Dermis microvascular lymphatic vessel endothelial cell (primary cell): ENCODE results near the gene NOX5. TPM values are rescaled to one million over a fixed set of nuclear protein-coding genes. Genes with fewer than 3 reads are reported as not detected.
A peak's percentile ranks its signal among the peaks of the same experiment; 100 is the strongest.

Source experiments
- DNase-seq, 2 donors: peaks; one replicate each; pipeline versions ENCODE4 v3.0.0 to v3.0.0-alpha.2; 2010; ENCODE audit warnings: low read depth in 2 of 2
- total RNA-seq: library from RNA; depleted of rRNA; stranded (reverse); fragments of >200 nt; gene quantifications from 2 replicates; pipeline ENCODE4 v1.2.1, GENCODE V29; 2014

Gene NOX5
- total RNA-seq, 1 donor from 2014 or later: not detected

DNA sequence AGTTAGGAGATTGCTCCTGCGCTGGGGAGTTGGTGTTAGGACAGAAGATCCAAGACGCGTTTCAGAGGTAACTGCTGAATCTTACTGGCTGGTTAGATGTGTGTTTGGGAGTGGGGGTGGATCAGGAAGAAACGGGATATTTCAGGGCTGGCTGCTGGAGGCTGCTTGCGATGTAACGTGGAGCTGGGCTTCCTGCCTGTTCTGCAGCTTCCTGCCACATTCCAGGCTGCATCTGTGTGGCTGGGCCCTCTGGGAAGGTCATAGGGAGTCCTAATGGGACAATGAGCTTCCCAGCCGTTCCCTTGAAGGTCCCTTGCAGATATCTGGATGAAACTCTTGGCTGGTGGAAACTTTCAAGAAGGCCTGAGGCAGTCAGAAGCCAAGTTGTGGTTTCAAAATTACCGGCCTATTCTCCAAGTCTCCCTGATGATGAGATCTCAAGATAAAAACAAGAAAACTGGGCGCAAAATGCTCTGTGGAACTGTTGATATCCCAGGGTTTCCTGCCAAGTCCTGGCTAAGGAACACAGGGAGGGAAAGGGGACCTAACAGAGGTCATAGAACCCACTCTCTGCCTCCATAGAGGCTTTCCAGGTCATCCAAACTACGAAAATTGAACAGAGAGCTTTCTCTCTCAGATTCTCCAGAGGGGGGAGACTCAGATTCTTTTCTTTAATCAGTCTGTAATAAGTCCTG lies 67.0 kb downstream of the NOX5 start:
- DNase-seq: peak; percentile 35 to 75

DNA sequence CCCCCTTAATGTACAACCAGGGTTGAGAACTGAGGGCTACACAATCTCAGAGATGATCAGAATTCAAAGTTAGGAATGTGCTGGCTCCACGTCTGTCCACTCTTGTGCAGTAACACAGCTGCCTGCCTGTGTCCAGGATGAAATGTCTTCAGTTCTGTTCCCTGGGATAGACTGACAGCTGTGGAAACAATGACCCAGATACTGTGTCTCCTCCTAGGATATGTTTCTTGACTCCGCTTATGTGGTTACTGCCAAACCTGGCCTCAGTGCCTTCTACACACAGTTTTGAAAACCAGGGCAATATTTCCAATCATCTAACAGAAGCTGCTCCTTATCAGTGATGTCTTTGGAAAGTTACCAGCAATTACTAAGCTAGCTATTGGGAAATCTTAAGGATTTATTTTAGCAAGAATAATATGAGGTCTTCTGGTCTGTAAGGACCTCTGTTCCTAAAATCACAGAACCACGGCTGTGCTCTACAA lies 67.6 kb downstream of the NOX5 start:
- DNase-seq: peak in 1 of 2 donors; percentile 62

DNA sequence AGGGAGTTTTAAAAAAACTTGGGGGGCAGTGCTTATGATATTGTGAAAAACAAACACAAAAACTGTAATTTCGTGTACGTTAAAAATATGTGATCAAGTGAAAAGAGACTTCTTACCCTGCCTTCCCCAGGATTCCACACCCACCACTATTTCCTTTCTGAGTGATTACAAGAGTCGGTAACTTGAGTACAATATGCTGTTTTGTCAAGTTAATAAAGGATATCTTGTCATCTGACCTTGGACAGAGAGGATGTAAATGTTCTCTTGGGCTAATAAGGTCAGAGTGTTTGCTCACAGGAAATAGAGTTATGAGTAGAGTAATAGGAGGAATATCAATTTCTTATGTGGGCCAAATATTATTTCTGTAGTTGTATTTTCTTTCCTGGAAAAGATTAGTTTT lies 68.1 kb downstream of the NOX5 start:
- DNase-seq: peak in 1 of 2 donors; percentile 66

DNA sequence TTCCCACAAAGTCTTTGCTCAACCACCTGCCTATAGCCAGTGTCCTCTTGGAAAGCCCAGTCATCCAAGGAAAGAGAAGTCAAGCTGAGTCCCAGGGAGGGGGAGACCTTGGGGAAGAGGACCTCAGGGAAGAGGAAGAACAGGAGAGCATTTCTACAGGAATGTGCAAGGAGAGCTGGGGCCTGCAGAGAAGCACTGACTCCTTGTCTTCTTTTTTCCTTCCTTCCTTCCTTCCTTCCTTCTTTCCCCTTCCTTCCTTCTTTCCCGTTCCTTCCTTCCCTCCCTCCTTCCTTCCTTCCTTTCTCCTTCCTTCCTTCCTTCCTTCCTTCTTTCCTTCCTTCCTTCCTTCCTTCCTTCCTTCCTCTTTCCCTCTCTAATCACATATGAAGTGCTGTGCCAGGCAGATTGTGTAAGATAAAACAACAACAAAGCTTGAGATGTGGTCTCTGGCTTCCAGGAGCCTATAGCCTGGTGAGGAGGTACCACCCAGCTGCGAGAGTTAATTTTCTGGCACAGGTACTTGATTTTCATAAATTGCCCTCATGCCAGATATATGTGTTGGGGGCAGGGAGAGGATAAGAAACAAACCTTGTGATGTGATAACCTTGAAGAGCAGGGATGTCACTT lies 70.0 kb downstream of the NOX5 start:
- no peak for DNase-seq

DNA sequence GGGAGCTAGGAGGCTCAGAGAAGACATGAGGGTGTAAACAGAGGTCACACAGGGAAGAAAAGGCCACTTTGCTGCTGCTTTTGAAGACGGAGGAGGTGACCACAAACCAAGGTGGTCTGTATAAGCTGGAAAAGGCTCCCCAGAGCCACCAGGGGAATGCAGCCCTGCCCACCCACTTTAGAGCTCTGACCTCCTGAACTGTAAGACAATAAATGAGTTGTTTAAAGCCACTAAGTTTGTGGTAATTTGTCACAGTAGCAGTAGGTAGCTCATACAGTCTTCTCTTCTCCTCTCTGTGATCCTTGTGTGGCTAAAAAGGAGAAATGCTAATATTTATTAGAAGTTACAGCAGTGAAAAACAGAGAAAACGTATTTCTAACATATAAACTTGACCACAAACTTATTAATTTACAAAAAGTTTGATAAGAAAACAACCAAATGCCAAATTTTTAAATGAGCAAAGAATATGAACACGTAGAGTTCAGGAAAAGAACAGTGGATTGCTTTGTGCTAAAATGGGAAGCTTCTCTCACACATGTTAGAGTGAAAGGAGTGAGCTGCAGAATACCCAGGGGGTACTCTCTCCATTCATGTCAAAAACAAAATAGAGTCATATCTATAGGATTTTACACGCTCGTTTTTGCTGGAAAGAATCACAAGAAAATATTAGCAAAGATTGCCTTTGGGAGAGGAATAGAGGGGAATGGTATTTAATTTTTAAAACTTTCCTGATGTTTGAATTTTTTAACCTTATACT lies 71.0 kb downstream of the NOX5 start:
- no peak for DNase-seq

DNA sequence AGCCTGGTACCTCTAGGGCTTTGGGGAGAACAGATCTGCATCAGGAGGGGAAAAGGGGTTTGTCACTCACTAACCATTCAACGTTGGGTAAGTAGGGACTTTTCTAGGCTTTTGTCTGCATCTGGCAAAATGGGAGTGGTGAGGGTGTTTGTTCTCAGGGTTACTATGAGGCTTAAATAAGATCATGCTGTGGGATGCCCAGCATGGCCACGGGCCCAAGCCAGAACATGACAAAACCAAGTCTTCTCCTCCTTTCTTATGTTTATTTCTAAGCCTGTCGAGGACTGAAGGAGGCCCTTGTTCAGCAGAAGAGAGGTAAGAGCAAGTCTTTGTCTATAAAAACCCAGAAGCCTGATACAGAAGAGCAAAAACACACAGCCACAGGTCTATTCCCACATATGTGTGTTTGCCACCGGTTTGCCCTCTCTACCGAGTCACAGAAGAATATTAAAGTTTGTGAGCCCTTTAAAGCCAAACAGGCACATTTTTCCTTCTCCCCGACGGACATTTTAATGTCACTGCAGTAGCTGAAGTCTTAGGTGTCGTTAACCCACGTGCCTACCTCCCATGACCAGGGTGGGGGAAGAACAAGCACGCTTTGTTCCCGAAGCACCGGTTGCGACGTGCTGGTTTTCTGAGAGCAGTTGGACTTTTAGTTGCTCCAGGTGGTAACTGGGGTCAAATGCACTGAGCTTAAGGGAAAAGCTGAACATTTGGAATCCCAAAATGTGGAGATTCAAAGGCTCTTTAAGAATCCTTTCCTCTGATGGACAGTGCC lies 72.1 kb downstream of the NOX5 start:
- no peak for DNase-seq

DNA sequence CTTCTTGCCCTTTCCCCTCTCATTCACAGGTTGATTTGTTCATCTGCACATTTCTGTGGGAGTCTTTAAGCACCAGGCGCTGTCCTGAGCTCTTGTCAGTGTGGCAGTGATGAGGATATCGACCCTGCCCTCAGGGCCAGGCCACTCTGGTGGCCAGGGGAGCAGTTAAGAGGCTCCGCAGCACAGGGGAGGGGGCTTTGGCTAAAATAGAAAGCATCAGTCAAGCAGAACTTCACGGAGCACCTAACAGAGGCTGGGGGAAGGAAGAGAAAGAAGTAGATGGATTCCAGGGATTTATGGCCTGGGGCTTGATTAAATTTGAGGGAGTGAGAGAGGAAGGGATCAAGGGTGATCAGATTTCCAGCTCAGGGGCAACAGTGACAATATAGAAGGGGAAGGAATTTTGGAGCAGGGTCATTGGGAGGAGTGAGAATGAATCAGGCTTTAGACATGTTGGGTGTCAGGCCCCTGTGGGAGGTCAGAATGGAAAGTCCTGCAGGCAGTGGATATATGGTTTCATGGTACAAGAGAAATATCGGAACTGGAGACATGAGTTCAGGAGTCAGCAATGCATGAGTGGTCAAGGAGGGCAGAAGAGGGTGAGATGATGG lies 73.0 kb downstream of the NOX5 start:
- DNase-seq: no peak

DNA sequence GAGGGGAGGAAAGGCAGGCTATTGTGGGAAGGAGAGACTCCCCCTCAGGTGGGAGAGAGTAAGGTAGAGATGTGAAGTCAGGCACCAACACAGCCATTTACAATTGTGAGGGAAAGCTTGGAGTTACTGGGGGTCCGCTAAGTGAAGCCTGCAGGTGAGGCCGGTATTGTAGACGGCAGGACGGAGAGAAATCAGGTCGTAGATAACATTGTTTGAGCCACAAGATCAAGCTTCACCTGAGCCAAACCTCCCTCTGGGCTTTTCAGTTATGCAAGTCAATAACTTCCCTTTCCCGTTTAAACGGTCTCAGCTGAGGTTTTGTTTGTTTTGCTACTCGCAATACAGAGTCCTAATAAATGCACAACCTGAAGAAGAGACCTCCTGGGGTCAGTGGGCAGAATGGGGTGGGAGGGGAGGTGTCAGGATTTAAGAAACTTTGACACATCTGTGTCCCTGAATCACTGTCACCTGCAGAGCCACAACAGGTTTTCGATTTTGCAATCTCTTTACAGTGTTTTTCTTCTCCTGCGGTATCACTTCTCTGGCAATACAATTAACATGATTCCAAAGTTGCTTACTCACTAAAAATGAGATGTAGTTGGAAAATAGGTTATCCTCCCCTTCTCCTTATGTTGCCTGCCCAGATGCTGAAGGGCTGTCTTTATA lies 73.9 kb downstream of the NOX5 start:
- DNase-seq: no peak

DNA sequence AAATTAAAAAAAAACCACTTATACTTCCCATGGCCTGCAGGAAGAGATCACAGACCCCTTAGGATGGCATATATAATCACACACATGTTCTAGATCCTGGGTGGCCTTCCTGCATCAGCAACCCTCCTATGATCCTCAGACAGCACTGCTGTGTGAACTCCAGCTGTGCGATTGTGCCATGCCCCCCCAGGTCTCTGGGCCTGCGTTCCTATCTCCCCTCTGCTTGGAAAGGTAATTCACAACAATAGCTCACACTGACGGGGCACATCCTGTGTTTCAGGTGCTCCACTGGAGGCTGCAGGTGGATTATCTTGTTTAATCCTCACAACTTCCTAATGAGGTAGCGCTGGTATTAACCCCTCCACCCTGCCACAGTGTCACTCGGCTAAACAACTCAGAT lies 74.8 kb downstream of the NOX5 start:
- DNase-seq: no peak

DNA sequence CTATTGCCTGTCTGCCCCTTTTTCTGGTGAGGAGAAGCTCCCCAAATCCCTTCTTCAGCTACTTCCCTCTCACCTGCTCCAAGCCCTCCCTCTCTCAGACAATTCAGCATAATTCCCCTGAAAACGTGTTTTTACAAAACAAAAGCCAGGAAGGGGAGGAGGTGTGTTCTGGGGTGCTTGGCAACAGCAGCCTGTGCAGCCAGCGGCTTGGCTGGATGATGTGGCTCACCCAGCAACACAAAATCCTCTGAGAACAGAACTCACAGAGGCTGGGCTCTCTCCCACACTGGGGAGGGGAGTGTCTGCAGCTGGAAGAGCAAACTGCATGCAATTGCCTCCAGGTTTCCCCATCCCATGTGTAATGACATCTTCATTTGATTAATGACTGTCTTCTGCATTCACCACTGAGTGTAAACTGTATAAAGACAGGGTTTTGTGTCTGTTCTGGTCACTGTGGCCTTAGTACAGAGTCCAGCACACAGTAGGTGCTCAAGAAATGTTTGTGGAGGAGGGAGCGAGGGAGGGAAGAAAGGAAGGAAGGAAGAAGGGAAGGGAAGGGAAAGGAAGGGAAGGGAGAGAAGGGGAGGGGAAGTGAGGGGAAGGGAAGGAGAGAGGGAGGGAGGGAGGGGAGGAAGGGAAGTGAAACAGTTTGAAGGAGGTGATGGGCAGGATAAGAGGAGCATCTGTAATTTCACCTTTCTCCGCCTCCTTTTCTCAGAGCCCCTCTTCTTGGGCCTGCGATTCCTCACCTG lies 75.9 kb downstream of the NOX5 start:
- DNase-seq: peak in 1 of 2 donors; percentile 32

DNA sequence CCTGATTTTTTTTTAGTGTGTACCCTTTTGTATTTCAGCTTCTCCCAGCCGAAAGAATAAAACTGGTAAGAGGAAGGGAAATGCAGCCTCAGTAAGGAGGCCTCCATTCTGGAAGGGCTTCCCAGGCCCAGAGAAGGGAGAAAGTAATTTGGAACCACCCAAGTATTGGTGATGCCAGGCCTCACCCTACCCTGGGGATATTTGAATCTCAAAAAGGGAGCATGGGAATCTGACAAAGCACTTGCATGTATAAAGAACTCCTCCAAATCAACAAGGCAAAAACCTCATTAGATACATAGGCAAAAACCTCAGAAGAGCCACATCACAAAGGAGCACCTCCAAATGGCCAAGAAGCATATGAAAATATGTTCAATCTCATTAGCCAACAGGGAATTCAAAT lies 77.2 kb downstream of the NOX5 start:
- DNase-seq: no peak

DNA sequence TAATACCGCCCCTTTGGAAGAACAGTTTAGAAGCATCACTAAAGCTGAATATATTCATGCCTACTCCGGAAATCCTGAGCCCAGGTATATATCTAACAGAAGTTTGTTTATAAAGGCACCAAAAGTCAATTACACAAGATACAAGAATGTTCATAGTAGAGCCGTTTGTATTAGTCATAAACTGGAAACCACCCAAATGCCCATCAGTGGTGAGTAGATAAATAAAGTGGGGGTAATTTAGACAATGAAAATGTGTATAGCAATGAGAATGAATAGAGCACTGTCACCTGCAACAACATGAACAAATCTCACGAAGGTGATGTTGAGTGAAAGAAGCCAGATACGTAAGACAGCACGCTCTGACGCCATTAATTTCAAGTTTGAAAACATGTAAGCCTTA lies 77.7 kb downstream of the NOX5 start:
- DNase-seq: peak; percentile 78 to 90

DNA sequence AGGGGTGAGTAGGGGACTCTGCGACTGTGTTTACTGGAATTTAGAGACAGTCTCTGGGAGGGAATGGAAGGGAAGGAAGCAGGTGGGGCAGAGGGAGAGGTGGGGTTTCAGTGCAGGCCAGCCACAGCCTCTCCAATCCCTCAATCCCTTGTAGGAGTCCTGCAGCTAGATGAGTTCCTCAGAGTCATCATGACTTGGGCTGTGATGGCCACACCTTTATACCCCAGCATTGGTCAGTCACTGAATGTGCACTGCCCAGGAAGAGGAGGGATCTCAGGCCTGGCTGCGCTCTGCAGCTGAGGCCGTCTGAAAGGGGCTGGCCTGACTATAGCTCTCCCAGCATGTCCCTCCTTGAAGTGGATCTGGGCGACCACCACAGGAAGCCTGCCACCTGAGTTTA lies 78.6 kb downstream of the NOX5 start:
- peak in 1 of 2 donors; percentile 69 for DNase-seq

DNA sequence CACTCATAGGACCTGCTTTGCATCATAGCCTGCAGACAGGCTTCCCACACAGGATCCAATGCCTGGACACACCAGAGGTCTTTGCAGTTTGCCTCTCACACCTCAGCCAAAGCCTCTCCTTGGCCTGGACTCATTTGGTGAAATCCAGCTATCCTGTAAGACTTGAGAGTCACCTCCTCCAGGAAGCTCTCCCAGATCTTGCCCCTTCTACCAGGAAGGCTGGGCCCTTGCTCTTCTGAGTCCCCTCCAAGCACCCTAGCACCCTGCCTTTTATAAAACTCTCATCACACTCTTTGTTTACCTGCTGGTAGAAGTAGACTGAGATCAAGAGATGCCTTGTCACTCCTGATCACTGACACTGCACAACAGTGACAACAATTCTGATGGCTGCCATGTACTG lies 79.1 kb downstream of the NOX5 start:
- DNase-seq: no peak

DNA sequence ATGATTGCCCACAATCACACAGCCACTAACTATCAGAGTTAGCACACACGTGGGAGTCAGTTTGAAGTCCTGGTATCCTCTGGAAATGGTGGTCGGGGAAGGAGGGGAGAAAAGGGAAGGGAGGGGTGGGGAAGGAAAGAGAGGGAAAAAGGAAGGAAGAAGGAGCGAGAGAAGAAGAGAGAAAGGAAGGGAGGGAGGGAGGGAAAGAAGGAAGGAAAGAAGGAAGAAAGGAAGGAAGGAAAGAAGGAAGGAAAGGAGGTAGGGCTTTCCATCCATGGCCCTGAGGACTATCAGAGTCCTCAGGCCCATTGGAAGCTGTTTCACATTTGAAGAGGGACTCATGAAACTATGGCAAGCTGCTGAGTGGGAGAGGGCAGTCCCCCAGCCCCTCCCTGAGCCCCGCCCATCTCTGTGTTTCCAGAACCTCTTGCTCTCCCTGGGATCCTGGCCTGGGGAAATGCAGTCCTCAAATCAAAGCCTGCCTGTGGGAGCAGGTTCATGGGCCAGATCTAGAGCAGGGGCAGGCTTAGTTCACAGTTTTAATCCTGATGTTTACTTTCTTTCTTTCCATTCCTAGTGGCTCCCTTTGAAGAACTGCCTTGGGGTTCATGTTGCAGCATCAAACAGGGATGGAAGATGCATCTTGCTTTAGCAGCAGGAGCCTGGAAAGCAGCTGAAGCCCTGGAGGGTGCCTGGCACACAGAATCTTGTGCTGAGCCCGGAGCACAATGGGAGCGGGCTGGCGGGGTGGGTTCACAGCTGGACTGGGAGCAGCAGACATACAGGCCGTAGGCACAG lies 79.8 kb downstream of the NOX5 start:
- DNase-seq: no peak

DNA sequence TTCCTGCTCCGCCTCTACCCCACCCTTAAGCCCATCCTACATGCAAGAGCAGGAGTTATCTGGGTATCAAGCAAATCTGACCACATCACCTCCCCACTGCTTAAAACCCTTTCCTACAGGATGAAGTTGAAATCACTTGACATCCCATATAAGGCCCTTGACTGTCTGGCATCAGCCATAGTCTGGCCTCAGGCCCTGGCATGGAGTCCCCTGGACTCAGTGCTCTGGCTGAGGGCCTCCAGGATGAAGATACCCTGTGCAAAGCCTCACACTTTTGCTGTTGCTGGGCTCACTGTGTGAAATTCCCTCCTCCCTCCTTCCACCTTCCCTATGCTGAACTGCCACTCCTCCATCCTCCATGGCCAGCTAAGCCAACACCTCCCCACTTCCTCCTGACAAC lies 80.8 kb downstream of the NOX5 start:
- no peak for DNase-seq

DNA sequence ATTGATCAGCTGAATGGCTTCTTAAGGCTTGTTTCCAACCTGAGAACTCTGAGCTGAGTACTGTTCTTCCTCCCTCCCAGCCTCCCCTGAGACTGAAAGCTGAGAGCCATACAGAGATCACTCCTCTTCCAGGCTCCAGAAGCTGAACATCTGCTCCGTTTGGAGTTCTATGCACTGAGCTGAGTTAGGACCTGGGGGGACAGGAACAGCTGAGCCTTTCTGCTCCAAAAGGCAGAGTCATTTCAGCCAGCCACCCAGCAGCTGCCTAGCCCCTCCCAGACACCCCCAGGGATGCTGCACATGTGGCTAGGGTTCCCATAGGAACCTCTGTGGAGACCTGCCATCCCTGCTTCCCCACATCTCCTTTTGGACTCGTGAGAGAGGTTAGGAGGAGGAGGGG lies 81.7 kb downstream of the NOX5 start:
- no peak for DNase-seq

DNA sequence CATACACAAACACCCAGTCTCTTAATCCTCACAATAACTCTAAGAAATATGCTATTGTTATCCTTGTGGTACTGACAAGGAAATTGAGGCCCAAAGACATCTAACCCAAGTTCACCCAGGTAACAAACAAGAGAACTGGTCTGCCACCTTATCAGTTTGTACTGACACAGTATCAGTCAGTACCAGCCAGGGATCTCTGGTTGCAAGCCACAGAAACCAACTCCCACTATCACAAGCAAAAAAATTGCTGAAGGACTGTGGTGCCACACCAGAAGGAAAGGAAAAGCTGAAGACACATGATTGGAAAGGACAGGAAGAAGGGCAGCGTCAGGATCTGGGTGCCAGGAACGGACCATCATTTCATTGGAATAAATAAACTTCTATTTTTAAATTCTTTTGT lies 82.1 kb downstream of the NOX5 start:
- DNase-seq: no peak

DNA sequence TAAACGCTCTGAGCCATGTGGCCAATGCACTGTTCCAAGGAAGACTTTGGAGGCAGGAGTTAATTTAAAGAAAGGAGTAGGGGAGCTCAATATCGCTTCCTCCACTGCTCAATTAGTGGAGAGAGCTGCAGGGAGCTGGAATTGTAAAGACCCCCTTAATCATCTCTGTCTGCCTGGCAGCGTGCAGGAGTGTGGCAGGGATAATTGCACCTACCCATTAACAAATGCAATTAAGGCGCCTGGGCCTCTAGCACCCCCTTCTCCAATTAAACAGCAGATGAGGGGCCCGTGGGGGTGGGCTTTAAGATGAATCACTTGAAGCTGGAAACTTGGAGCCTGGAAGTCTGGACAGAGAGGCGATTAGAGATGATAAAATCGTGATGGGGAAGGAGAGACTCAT lies 84.3 kb downstream of the NOX5 start:
- no peak for DNase-seq
